C1 segment of cervical spinal cord (tissue), 14 donors: ENCODE data around the gene KRTAP10-5.
"Not testable (repeated sequence)": the region's sequence is repeated elsewhere in the genome, so short reads cannot be mapped to it uniquely, and the experiment has no call there.

Source experiments
- DNase-seq, 14 donors: peaks; one replicate each; lab custom pipeline; 2025; lab: John Stamatoyannopoulos, UW

KRTAP10-5 gene, protein sequence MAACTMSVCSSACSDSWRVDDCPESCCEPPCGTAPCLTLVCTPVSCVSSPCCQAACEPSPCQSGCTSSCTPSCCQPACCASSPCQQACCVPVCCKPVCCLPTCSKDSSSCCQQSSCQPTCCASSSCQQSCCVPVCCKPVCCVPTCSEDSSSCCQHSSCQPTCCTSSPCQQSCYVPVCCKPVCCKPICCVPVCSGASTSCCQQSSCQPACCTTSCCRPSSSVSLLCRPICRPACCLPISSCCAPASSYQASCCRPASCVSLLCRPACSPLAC

DNA sequence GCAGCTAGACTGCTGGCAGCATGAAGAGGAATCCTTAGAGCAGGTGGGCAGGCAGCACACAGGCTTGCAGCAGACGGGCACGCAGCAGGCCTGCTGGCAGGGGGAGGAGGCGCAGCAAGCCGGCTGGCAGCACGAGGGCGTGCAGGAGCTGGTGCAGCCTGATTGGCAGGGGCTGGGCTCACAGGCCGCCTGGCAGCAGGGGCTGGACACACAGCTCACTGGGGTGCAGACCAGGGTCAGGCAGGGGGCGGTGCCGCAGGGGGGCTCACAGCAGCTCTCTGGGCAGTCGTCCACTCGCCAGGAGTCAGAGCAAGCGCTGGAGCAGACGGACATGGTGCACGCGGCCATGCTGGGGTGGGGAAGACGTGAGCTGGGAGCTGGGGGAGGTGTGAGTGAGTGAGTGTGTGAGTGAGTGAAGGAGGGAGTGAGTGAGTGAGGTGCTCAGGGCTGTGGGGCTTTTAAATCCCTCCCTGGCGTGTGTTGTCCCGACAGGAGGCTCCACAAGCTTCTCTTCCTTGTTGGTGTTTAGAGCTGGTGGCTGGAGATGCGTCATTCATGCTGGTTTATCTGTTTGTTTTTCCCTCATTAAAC, at the start of gene KRTAP10-5:
TSS of gene KRTAP10-5 (minus strand) at position 374 of the 591 bp plus-strand sequence. CDS start at position 348, 26 bp downstream.
- DNase-seq: not testable (repeated sequence)

DNA sequence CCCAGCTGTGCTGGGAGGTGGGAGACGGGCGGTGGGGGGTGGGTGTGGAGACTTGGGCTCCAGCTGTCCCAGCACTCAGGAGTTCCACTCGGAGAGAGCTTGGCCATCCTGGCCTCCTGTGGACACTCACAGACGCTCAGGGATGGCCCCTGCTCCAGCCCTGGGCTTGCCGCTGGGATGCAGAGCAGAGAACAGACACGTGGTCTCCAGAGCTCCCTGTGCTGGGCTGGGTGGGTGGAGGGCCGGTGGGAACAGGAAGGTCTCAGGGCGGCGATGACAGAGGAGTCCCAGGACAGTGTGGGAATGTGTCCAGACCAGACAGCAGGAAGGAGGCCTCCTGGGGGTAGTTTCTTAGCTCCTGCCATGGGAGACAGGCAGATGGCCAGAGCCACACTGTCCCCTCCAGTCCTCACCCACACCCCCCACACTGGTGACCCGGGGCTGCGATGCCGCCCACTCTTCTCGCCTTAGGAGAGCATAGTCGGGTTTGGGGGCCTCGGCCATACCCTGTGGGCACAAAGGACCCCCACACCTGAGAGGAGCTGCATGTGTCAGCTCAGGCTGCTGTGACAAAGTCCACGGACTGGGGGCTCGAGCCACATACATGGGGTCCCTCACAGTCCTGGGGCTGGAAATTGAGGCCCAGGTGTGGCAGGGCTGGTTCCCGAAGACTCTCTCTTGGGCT, 48.4 kb upstream of the KRTAP10-5 start:
- DNase-seq: no peak

DNA sequence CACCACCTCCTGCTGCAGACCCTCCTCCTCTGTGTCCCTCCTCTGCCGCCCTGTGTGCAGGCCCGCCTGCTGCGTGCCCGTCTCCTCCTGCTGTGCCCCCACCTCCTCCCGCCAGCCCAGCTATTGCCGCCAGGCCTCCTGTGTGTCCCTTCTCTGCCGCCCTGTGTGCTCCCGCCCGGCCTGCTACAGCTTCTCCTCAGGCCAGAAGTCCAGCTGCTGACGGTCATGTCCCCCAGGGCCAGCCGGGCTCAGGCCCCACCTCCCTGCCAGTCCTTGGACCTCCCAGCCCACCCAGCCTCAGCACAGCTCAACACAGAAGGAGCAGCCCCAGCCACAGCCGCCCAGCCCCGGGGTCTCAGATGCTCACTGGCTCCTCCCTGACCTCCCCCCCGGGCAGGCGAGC, 47.4 kb upstream of the KRTAP10-5 start:
- not testable (repeated sequence) for DNase-seq

DNA sequence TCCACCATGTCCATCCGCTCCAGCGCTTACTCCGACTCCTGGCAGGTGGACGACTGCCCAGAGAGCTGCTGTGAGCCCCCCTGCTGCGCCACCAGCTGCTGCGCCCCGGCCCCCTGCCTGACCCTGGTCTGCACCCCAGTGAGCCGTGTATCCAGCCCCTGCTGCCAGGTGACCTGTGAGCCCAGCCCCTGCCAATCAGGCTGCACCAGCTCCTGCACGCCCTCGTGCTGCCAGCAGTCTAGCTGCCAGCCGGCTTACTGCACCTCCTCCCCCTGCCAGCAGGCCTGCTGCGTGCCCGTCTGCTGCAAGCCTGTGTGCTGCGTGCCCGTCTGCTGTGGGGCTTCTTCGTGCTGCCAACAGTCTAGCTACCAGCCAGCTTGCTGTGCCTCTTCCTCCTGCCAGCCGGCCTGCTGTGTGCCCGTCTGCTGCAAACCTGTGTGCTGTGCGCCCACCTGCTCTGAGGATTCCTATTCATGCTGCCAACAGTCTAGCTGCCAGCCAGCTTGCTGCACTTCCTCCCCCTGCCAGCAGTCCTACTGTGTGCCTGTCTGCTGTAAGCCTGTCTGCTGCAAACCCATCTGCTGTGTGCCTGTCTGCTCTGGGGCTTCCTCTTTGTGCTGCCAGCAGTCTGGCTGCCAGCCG, 46.9 kb upstream of the KRTAP10-5 start:
- DNase-seq: not testable (repeated sequence)

DNA sequence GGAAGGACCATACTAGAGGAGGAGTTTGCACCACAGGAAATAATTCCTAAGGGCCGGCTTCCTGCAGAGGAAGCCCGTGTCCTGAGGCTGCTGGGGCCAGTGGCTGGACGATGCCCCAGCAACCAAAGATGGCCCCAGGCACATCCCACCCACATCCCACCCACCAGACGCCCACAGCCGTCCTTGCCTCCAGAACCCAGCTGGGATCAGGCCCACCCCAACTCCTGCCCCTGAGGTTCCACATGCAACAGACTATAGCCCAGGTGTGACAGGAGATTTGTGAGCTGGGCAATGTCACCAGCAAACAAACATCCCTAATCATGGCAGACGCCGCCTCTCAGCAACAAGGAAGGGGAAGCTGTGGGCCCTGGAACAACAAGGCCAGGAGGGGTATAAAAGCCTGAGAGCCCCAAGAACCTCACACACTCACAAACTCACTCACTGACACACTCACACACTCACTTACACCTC, 46.3 kb upstream of the KRTAP10-5 start, which contains the start of gene KRTAP10-9:
TSS of gene KRTAP10-9 (plus strand) at position 421 of the 471 bp plus-strand sequence. CDS start 79 bp downstream, outside the sequence.
- no peak for DNase-seq

DNA sequence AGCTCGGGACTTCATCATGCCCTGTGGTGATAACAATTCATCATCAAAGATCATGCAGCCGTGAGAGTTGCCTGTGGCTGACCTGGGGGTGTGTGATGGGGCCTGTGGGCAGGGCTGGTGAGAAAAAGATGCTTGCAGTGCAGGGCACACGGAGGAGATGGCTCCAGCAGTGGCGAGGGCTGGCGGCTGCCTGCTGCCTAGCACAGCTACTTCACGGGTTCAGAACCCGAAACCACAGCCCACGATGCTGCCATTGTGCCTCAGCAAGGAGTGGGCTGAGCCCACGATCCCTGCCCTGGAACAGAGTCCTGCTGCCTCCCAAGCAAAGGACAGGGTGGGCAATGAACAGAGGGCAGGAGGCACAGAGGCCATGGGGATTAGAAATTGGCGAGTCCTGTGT, 45.9 kb upstream of the KRTAP10-5 start:
- no peak for DNase-seq

DNA sequence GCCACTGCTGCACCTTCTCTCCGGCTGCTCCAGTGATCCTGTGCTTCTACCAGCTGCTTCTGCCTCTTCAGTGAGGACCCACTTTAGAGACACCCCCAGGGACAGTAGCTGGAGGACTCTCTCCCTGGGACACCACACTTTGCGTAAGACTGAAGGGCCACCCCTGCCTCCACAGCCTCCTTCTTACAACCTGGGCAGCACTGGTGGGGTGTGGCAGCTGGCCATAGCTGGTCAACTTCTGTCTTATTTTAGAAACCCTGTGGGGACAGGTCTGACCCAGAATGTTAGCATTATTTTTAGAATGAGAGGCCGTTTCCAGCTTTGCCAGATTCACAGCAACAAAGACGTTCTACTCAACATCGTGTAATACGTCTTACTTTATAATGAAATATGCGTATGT, 45.4 kb upstream of the KRTAP10-5 start:
- DNase-seq: no peak

DNA sequence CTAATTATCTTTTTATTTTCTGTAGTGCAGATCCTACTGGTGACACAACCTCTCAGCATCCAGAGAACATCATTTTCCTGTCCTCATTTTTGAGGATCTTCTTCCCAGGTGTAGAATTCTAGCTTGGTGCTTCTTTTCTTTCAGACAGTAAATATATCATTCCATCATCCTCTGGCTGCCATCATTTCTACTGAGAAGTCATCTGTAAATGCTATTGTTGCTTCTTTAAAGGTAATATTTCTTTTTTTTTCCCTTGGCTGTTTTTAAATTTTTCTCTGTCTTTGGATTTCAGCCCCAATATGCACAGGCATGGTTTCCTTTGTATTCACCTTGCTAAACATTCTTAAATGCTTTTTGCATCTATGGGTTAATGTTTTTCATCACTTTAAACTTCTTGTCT, 43.2 kb upstream of the KRTAP10-5 start:
- no peak for DNase-seq

DNA sequence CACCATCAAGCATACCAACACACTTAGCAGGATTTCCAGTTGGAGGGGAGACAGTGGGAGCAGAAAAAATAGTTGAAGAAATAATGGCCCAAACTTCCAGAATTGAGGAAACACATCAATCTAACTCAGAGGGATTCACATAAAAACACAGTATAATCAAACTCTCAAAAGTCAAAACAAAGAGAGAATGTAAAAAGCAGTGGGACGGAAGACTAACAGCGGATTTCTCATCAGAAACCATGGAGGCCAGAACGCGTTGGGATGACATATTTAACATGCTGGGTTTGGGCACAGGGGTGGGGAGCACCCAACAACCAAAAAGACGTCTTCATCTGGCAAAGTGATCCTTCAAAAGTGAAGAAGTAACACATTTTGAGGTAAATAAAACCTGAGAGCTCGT, 39.5 kb upstream of the KRTAP10-5 start:
- no peak for DNase-seq

DNA sequence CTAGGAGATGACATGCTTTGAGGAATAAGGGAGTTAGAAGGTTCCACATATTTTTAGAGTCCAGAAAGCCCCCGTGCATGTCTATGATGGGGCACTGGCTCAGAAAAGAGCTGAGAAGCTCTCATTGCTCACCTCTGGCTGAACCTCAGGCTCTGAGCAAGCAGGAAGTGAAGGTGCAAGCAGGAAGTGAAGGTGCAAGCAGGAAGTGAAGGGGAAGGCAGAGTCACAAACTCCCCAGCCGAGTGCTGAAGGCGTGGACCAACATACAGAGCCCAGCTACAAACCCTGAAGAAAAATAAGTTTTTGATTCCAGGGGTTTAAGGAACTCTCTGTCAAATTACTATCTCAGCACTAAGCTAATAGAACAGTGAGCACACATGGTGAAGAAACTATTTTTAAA, 38.5 kb upstream of the KRTAP10-5 start:
- DNase-seq: no peak

DNA sequence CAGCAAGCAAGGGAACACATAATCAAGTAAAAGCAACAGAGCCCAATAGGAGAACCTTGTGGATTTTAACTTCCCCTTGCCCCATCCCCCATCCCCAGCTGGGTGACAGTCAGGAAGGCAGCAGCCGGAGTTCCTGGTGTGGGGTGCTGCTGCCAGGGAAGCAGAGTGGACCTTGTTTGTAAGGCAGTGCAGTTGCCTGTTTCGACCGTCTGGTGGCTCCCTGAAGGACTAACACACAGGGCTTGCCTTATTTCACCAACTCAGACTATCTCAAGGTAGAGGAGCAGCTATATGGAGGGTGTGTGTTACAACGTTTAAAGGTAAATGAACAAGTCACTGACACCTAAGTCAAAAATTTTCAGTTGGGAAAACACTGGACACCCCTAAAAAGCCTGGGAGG, 38.1 kb upstream of the KRTAP10-5 start:
- DNase-seq: no peak

DNA sequence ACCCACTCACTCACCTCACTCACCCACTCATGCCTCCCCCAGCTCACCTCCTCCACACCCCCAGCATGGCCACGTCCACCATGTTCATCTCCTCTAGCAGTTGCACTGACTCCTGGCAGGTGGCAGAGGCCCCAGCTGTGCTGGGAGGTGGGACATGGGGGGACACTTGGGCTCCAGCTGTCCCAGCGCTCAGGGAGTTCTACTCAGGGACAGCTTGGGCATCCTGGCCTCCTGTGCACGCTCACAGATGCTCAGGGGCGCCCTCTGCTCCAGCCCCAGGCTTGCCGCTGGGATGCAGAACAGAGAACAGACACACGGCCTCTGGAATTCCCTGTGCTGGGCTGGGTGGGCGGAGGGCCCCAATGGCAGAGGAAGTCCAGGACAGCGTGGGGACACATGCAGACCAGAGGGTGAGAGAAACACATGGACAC, 36.7 kb upstream of the KRTAP10-5 start:
- DNase-seq: no peak

DNA sequence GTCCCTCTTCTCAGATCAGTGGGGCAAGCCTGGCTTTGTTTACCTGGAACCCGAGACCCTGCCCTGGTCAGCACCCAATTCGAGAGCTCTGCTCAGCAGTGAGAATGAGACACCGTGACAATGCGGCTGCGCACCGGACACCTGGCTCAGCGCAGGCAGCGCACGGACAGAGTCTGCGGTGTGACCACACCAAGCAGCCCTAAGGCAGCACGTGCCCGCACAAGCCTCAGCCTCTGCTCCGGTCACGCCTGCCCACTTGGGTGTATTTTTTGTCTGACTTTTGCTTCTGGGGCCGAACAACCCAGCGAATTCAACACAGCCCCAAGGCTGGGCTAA, 36.2 kb upstream of the KRTAP10-5 start:
- no peak for DNase-seq

DNA sequence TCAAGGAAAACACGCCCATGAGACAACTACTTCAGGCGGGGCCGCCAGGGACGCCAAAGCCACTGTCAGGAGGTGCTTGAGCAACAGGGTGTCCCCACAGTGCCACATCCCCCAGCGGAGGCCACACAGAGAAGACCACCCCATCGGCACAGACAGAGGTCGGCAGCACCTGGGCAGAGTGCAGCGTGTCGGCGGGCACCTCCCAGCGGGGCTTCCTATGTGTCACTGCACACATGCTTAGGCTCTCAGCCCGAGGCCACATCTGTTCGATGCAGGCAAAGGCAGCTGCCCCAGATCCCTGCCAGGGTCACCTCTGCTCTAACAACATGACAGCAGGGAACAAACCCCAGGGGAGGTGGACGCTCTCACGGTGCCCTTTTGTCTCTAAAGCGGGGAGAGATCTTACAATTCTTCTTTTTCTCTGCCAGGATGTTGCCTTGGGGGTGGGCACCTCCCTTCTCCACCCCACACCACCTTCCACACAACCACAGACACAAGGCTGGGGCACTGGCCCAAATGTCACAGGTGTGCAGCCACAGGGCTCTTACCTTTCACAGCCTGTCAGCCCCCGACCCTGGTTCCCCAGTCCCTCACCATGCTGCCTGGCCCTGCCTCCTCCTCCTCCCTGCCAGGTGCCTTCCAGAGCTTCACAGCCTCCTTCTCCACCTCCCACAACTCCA, 35.6 kb upstream of the KRTAP10-5 start:
- no peak for DNase-seq

DNA sequence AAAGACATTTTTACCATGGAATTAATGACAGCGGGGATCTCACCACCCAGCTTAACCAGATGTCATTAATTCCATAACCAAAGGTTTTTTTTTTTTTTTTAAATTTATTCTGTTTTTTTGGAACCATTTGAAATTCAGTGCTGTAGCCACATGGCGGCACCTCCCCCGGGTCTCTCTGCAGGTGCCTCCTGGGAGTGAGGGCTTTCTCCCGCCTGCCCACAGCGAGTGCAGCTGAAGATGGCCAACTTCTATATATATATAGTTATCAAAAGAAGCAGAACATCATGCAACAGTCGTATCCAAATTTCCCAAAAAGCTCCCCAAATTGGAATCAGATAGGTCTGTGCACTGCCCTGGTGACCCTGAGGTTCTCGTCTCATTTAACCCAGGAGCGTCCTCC, 35.1 kb upstream of the KRTAP10-5 start:
- DNase-seq: no peak

DNA sequence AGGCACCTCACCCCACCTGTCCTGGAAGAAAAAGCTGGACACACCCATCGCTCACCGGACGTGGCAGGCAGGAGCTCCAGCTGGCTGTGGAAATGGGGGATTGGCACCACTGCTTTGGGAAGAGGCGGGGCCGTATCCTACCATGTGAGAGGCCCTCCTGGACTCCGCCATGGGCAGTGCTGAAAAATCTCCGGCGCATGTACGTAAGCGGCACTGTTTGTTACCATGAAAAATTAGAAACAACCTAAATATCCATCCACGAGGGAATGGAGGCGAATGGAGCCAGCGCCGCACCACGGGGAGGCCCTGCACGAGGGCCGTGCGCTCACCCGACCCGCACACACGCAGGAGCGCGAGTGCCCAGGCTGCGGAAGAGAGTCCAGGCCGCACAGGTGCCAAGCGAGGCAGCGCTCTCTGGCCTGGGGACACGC, 34.6 kb upstream of the KRTAP10-5 start:
- DNase-seq: no peak

DNA sequence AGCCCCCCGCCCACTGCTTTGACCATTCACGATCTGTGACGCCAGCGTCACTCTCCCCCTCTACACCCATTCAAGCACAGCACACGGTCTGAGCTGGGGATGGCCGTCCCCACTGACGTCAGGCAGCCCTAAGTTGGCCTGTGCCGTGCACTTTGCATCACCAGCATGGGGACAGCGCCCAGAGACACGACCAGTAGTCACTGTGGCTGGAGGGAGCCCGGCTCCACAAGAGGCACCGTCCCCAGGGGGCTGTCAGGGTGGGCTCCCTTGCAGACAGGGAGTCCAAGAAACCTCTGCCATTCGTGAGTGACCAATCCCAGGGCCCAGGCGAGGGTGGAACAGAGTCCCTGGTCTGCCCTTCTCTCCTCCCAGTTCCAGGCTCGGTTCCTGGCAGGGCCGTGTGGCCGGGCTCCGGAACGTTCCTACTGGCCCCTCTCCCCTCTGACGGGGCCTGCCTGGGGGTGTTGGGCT, 33.8 kb upstream of the KRTAP10-5 start:
- no peak for DNase-seq

DNA sequence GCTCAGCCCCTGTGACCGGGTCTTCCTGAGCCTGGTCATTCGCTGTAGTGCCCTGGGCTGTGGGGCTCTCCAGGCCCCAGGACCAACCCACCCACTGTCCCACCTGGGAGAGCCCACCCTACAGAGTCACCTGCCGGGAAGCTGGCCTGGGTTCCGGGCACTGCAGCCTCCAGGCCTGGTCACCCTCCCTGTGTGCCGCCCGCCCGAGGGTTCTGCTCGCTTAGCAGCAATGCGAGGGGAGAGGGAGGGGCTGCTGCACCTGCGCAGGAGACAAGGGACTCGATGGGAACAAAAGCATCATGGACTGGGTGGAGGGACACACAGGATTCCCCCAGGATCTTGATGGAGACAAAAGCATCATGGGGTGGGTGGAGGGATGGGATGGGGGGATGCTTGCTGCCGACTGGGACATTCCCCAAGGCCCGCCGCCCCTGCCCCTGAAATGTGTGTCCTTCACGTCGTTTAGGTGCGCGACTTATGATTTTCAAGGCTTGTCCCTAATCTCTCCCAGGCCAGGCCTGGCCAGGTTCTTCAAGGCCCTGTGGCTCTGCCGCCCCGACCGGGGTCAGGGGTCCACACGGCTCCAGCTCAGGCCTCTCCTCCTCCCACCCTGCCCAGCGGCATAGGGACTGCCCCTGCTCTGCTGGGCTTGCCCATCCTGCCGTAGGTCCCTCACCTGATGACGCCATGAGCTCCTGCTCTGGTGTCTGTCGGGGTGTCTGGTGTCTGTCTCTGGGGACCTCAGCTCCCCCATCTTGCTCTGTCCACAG, 33.2 kb upstream of the KRTAP10-5 start:
- no peak for DNase-seq

DNA sequence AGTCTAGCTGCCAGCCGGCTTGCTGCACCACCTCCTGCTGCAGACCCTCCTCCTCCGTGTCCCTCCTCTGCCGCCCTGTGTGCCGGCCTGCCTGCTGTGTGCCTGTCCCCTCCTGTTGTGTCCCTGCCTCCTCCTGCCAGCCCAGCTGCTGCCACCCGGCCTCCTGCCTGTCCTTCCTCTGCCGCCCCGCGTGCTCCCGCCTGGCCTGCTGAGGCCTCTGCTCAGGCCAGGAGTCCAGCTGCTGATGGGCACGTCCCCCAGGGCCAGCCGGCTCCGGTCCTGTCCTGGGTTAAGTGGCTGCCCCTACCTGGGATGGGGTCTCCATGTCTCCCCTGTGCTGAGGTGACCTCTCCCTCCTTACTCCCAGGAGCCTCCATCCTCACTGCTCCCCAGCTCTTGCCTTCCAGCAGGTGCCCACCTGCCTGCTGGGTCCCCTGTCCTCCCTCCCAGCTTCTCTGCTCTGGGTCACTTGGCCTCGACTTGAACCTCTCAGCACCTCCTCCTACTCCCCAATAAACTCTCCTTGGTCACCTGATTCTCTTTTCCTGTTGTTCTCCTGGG, 32.3 kb upstream of the KRTAP10-5 start:
- no peak for DNase-seq

DNA sequence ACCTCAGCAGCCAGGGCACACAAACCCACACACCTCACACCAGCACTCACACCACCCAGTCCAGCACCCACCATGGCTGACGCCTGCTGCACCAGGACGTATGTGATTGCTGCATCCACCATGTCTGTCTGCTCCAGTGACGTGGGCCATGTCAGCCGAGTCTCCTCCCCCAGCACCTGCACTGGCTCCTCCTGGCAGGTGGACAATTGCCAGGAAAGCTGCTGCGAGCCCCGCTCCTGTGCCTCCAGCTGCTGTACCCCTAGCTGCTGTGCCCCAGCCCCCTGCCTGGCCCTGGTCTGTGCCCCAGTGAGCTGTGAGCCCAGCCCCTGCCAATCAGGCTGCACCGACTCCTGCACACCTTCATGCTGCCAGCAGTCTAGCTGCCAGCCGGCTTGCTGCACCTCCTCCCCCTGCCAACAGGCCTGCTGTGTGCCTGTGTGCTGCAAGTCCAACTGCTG, 31.7 kb upstream of the KRTAP10-5 start, which contains the start of gene KRTAP10-8:
TSS of gene KRTAP10-8 (plus strand) at position 51 of the 458 bp plus-strand sequence. CDS start at position 73, 22 bp downstream.
- DNase-seq: no peak
